Posterior cingulate gyrus (tissue), 11 donors: ENCODE results near the gene DCAF4.
"Not testable (repeated sequence)": the region's sequence is repeated elsewhere in the genome, so short reads cannot be mapped to it uniquely, and the experiment has no call there.

Experiments
- DNase-seq, 10 donors: peaks; one replicate each; pipeline versions ENCODE4 v3.0.0 to v3.0.0-alpha.2; 2020 to 2021; ENCODE audit warnings: mixed read lengths in 3 of 10
- intact Hi-C: fragments of 100-400 bp; cut with DNase I; formaldehyde crosslinking; loops from one replicate; pipeline ENCODE4 v1.15.1; 2023

The DCAF4 gene

GRCh38 chr14:72962336-72962754, 36.1 kb downstream of the DCAF4 start:
- intact Hi-C loops = not testable (repeated sequence)
- DNase-seq = peak in 1 of 10 donors; percentile 24

GRCh38 chr14:72962829-72963312, 36.6 kb downstream of the DCAF4 start:
- DNase-seq = no peak
- intact Hi-C loops = no loop called here

- no peak for DNase-seq
- intact Hi-C loops = no loop called here
Observed at GRCh38 chr14:72965249-72965648, 39.0 kb downstream of the DCAF4 start.

GRCh38 chr14:72966038-72966437, 39.8 kb downstream of the DCAF4 start:
- DNase-seq = peak in 1 of 10 donors; percentile 55
- intact Hi-C loops = no loop called here

GRCh38 chr14:72968316-72968715, 42.1 kb downstream of the DCAF4 start:
- intact Hi-C loops = no loop called here

GRCh38 chr14:72970058-72970630, 43.9 kb downstream of the DCAF4 start:
- intact Hi-C loops = no loop called here

More at GRCh38 chr14:72968316-72968715, 42.1 kb downstream of the DCAF4 start:
- DNase-seq = no peak

GRCh38 chr14:72970824-72971434, 44.7 kb downstream of the DCAF4 start:
- intact Hi-C loops = no loop called here
- peak in 1 of 10 donors; percentile 75 for DNase-seq

More at GRCh38 chr14:72970058-72970630, 43.9 kb downstream of the DCAF4 start:
- DNase-seq = peak in 1 of 10 donors; percentile 67

- intact Hi-C loops = no loop called here
Observed at GRCh38 chr14:72974661-72975060, 48.4 kb downstream of the DCAF4 start.

GRCh38 chr14:72975770-72976169, 49.5 kb downstream of the DCAF4 start:
- no peak for DNase-seq
- intact Hi-C loops = no loop called here

More at GRCh38 chr14:72974661-72975060, 48.4 kb downstream of the DCAF4 start:
- peak in 1 of 10 donors; percentile 64 for DNase-seq

- peak in 1 of 10 donors; percentile 37 for DNase-seq
- intact Hi-C loops = no loop called here
Observed at GRCh38 chr14:72978856-72979255, 52.6 kb downstream of the DCAF4 start.

GRCh38 chr14:72980863-72981262, 54.6 kb downstream of the DCAF4 start:
- no peak for DNase-seq
- intact Hi-C loops = no loop called here

GRCh38 chr14:72982146-72982708, 56.0 kb downstream of the DCAF4 start:
- DNase-seq = no peak
- intact Hi-C loops = no loop called here

GRCh38 chr14:72986214-72986613, 60.0 kb downstream of the DCAF4 start:
- DNase-seq = peak in 1 of 10 donors; percentile 16
- intact Hi-C loops = no loop called here

- no peak for DNase-seq
- intact Hi-C loops = no loop called here
Observed at GRCh38 chr14:72986857-72987256, 60.6 kb downstream of the DCAF4 start.

GRCh38 chr14:72990171-72990570, 63.9 kb downstream of the DCAF4 start:
- intact Hi-C loops = no loop called here
- no peak for DNase-seq

GRCh38 chr14:72996916-72997315, 70.7 kb downstream of the DCAF4 start:
- DNase-seq = no peak
- intact Hi-C loops = no loop called here

GRCh38 chr14:72998252-72998903, 72.1 kb downstream of the DCAF4 start:
- intact Hi-C loops = no loop called here
- DNase-seq = no peak

GRCh38 chr14:72999316-72999715, 73.1 kb downstream of the DCAF4 start:
- DNase-seq = no peak
- intact Hi-C loops = no loop called here

- no peak for DNase-seq
- intact Hi-C loops = no loop called here
Observed at GRCh38 chr14:73000073-73000472, 73.8 kb downstream of the DCAF4 start.

- intact Hi-C loops = no loop called here
Observed at GRCh38 chr14:73003681-73004080, 77.4 kb downstream of the DCAF4 start.

GRCh38 chr14:73004641-73005040, 78.4 kb downstream of the DCAF4 start:
- DNase-seq, intact Hi-C loops: not testable (repeated sequence)

More at GRCh38 chr14:73003681-73004080, 77.4 kb downstream of the DCAF4 start:
- DNase-seq = peak in 1 of 10 donors; percentile 24
